ENCODE results near the gene DUSP22. TPM values are rescaled to one million over a fixed set of nuclear protein-coding genes. Genes with fewer than 3 reads are reported as not detected.
A peak's percentile ranks its signal among the peaks of the same experiment; 100 is the strongest.

Gene DUSP22
- total RNA-seq, 6 donors from 2014 or later = 49.9 to 108 (median 63.8) TPM

- no peak for ATAC-seq (ENCODE audit: low FRiP score in 2 of 2)
- Histone ChIP-seq H3K36me3 (peaks cover 0 to 24% (median 14%) of the 10 kb centered on the region in 4 donors), H3K9me3 (no peaks in the 10 kb centered on the region), H3K4me1 (peaks cover 0 to 10% (median 4%) of the 10 kb centered on the region in 4 donors), H3K4me3 (no peak overlapping the region), H3K27me3 (no peaks in the 10 kb centered on the region), H3K27ac (no peak overlapping the region)
- peak in 1 of 2 donors; percentile 70 for DNase-seq
- TF ChIP-seq POLR2AphosphoS5 (IDR thresholded peaks at IDR 0.05) (no peak), EP300 (IDR thresholded peaks at IDR 0.05) (no peak), POLR2A (IDR thresholded peaks at IDR 0.05) (no peak)
- TF ChIP-seq, protein P1, sequence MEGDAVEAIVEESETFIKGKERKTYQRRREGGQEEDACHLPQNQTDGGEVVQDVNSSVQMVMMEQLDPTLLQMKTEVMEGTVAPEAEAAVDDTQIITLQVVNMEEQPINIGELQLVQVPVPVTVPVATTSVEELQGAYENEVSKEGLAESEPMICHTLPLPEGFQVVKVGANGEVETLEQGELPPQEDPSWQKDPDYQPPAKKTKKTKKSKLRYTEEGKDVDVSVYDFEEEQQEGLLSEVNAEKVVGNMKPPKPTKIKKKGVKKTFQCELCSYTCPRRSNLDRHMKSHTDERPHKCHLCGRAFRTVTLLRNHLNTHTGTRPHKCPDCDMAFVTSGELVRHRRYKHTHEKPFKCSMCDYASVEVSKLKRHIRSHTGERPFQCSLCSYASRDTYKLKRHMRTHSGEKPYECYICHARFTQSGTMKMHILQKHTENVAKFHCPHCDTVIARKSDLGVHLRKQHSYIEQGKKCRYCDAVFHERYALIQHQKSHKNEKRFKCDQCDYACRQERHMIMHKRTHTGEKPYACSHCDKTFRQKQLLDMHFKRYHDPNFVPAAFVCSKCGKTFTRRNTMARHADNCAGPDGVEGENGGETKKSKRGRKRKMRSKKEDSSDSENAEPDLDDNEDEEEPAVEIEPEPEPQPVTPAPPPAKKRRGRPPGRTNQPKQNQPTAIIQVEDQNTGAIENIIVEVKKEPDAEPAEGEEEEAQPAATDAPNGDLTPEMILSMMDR (IDR thresholded peaks at IDR 0.05) = no peak
- 82 to 88% methylated on average over 20 of the region's 20 CpGs for WGBS, 2 donors
Observed at GRCh38 chr6:343960-344815, 51.9 kb downstream of the DUSP22 start.

DNA sequence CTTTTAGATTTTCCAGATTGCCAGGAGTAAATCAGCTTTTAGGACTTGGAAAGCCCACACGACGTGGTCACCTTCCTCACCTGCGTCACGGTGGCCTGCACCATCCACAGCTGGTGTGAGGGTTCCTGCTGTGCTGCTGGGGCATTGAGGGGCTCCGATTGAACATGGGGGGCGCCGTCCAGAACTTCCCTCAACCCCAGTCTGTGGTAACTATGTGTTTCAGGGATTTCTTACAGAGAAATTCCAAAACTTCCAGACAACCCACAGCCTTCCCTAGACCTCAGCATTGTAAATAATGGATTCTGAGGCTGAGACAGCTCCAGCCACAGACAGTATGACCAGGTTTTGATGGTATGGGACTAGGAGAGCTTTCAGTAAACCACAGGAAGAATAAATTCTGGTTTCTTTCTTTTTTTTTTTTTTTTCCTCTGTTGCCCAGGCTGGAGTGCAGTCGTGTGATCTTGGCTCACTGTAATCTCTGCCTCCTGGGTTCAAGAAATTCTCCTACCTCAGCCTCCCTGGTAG, 52.6 kb downstream of the DUSP22 start:
- ATAC-seq (ENCODE audit: low FRiP score in 2 of 2) = no peak
- Histone ChIP-seq H3K27me3 (no peaks in the 10 kb centered on the region), H3K27ac (no peak overlapping the region), H3K36me3 (peaks cover 0 to 30% (median 15%) of the 10 kb centered on the region in 4 donors), H3K9me3 (no peaks in the 10 kb centered on the region), H3K4me3 (no peak overlapping the region), H3K4me1 (peaks cover 0 to 10% (median 4%) of the 10 kb centered on the region in 4 donors)
- 71 to 82% methylated on average over 8 of the region's 8 CpGs for WGBS, 2 donors
- peak in 1 of 2 donors; percentile 42 for DNase-seq
- TF ChIP-seq POLR2AphosphoS5 (IDR thresholded peaks at IDR 0.05) (no peak), EP300 (IDR thresholded peaks at IDR 0.05) (no peak), POLR2A (IDR thresholded peaks at IDR 0.05) (no peak)
- TF ChIP-seq, protein P1 (IDR thresholded peaks at IDR 0.05) = no peak

- Histone ChIP-seq H3K4me3 (no peak overlapping the region), H3K27me3 (no peaks in the 10 kb centered on the region), H3K9me3 (no peaks in the 10 kb centered on the region), H3K36me3 (peaks cover 0 to 30% (median 15%) of the 10 kb centered on the region in 4 donors), H3K27ac (no peak overlapping the region), H3K4me1 (peaks cover 0 to 7% (median 3%) of the 10 kb centered on the region in 4 donors)
- 88 to 90% methylated on average over 17 of the region's 17 CpGs for WGBS, 2 donors
- TF ChIP-seq EP300 (IDR thresholded peaks at IDR 0.05) (no peak), POLR2A (IDR thresholded peaks at IDR 0.05) (no peak), POLR2AphosphoS5 (IDR thresholded peaks at IDR 0.05) (no peak)
- TF ChIP-seq, protein P1 (IDR thresholded peaks at IDR 0.05) = no peak
- no peak for ATAC-seq (ENCODE audit: low FRiP score in 2 of 2)
- no peak for DNase-seq
Observed at GRCh38 chr6:345747-346385, 53.6 kb downstream of the DUSP22 start.

GRCh38 chr6:346386-347030, 54.2 kb downstream of the DUSP22 start:
- Histone ChIP-seq H3K36me3 (peaks cover 0 to 30% (median 18%) of the 10 kb centered on the region in 4 donors), H3K4me3 (no peak overlapping the region), H3K4me1 (peaks cover 0 to 4% (median under 1%) of the 10 kb centered on the region in 4 donors), H3K27ac (no peak overlapping the region), H3K27me3 (no peaks in the 10 kb centered on the region), H3K9me3 (no peaks in the 10 kb centered on the region)
- DNase-seq (no peak), ATAC-seq (ENCODE audit: low FRiP score in 2 of 2) (no peak)
- WGBS, 2 donors = 82 to 83% methylated on average over 10 of the region's 10 CpGs
- TF ChIP-seq POLR2A (IDR thresholded peaks at IDR 0.05) = no peak
- no peak for TF ChIP-seq EP300 (IDR thresholded peaks at IDR 0.05)
- TF ChIP-seq POLR2AphosphoS5 (IDR thresholded peaks at IDR 0.05) = no peak
- TF ChIP-seq, protein P1 (IDR thresholded peaks at IDR 0.05) = no peak

All from upper lobe of left lung (tissue), 6 donors.